NCI-H2081 treated with DMSO at 0.1 percent for 48 hours (cell line): ENCODE measurements around the gene PLPP7.
"Not testable (repeated sequence)": the region's sequence is repeated elsewhere in the genome, so short reads cannot be mapped to it uniquely, and the experiment has no call there.

Experiments used
- DNase-seq: peaks from one replicate; lab custom pipeline; 2025; lab: John Stamatoyannopoulos, UW

PLPP7 gene

DNA sequence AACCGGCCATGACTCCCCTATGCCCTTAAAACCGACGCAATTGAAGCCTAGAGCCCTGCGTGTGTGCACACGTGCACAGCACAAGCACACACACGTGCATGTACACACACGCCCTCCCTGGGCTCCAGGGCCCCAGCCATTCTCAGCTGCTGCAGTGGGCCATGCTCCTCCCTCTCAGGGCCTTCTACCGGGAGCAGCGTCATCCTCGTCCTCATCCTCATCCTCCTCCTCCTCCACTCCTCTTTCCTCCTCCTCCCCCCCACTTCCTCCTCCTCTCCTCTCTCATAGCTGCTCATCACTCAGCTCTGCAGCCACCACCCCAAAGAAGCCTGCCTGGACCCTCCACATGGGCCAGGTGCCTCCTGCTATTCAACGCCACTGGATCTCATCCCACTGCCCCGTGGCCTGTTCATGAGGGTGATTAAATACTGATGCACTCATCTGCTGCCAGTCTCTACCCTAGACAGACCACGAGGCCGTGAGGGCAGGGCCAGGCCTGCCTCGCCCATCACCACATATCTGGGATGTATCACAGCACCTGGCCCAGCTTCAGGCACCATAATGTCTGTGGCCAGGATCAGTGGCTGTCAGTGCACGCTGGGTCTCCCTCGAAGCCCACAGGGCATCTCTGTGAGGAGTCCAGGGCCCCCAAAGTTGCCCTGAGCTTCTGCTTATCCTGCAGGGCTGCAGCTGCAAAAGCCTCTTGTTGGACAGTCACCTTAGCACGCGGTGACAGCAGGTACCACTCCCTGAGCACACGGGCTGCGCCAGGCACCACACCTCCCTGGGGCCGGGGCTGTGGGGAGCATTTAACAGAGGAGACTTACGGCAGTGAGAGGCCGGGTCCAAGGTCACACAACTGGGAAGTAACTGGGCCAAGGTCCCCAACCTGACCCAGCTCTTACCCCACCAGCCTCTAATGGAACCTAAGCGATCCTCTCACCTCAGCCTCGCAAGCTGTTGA lies 23.0 kb upstream of the PLPP7 start:
- no peak for DNase-seq

DNA sequence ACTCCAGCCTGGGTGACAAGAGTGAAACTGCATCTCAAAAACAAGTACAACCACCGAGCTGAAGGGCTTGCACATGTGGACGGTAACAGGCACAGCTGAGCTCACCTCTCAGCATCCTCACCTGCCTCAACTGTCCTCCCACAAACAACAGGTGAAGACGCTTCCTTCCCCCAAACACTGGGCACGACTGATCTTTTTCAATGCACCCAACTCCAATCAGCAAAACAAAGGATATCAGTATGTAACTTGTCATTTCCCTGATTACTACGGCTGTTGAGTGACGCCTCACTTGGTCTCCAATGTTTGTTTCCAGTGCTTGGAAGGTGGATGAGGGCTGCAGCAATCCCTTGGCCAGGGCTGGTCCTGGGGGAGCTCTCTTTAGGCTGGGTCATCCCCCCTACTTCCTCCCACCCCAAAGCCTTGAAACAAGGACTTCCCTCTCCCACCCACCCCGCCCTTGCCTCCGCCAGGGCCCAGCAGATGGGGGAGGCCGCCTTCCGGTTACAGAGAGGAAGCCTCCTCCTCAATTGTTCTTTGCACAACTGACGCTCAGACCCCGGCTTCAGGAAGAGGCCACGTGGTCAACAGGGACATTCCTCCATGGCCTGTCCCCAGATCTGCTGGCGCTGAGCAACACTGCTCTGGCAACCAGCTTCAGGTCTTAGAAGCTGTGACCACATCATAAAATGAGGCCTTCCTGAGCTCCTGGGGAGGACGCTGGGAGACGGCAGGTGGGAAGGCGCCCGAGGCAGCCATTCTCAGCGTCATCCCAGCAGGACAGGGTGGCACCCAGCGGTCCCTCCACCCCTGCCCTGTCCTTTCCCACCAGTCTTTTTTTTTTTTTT lies 19.1 kb upstream of the PLPP7 start:
- no peak for DNase-seq

DNA sequence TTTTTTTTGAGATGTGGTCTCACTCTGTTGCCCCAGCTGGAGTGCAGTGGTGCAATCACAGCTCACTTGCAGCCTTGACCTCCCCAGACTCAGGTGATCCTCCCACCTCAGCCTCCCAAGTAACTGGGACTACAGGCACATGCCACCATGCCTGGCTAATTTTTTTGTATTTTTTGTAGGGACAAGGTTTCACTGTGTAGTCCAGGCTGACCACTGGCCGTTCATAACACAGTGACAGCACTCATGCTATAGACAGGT lies 18.6 kb upstream of the PLPP7 start:
- not testable (repeated sequence) for DNase-seq

DNA sequence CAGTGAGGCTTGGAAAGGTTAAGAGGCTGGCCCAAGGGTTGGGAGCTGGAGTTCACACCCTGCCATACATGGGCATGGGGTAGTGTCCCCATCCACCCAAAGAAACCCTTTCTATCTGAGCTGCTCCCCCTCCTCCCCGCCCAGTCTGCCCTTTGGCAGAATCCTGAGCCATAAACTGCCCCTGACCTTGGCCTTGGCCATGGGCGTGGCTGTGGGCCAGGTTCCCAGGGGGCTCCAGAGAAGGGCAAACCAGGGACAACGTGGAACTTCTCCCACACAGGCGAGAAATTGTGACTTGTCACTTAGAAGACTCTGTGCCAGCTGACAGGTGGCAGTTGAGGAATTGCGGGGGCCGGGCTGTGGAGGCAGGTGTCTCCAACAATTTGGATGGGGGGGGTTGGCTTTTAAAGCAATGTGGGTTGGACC lies 18.0 kb upstream of the PLPP7 start:
- no peak for DNase-seq

DNA sequence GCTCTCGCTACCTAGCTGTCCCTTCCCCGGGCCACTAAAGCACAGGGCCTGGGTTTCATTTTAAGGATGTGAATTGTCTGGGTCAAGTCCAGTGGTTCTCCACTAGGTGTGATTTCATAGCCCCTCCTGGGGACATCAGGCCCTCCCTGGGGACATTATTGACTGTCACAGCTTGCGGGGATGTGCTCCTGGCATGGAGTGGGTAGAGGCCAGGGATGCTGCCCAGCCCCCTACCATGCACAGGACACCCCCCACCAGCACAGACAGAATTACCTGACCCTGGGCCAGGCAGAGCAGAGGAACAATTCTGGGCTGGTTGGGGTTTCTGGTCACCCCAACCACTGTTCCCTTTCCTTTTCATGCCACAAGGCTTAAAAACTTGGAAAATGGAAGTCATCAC lies 17.3 kb upstream of the PLPP7 start:
- DNase-seq = no peak

DNA sequence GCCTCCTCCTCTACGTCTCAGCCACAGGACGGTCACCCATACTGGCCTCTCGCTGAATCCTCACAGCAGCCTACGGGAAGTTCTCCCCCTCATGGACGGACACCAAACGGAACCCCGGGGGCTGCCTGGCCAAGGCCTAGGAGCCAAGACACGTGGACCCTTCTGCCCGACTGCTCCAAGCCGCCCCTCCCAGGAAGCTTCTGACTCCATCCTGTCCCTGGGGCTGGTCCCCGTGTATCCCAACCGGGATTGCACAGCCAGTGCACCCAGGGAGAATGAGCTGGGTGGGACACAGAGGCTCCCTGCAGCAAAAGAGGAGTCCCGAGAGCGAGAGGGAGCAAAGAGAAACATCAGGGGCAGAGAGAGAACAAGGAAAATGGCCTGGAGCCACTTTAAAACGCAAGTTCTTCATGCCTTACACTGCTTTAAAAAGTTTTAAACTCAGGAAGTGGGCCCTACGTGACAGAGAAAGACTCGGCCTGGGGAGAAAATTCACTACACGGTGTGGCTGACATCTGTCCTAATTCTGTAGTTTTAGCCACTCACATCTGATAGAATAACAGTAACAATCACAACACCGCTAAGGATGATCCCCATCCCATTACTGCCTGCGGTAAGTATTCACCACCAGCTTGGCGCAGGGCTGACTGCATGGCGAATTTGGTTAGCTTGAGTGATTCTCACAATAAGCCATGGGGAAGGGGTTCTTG lies 16.2 kb upstream of the PLPP7 start:
- DNase-seq = no peak

DNA sequence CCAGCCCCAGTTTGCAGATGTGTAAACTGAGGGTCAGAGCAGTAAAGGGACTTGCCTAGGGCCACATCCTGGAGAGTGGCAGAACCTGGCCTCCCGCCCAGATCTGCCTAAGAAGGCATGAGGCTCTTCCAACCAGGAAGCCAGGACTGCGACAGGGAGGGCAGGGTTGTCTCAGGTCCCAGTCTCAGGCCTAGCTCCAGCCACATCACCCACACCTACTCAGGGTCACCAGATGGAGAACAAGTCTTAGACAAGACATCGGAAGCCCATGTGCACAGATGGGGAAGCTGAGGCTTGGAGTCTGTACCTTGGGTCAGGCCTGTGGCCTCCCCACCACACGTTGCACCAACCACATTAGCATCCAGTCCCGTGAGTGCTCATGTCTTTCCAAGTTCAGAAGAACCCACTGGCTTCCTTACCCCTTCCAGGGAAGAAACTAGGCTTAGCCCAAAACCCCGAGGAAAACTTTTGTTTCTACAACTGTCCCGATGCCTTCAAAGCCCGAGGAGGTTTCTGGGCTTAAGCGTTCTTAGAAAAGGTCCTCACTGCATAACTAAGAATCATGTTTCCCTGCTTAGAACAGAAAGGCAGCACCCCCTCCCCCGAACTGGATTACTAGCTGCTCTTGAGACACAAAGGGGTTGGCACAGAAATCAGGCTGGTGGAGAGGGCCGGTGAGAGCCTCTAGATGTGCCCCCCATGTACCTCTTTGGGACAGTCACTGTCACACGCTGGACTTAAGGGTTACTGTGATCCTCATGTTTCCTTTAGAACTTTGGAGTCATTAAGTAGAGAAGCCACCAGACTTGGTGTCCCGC lies 15.5 kb upstream of the PLPP7 start:
- no peak for DNase-seq

DNA sequence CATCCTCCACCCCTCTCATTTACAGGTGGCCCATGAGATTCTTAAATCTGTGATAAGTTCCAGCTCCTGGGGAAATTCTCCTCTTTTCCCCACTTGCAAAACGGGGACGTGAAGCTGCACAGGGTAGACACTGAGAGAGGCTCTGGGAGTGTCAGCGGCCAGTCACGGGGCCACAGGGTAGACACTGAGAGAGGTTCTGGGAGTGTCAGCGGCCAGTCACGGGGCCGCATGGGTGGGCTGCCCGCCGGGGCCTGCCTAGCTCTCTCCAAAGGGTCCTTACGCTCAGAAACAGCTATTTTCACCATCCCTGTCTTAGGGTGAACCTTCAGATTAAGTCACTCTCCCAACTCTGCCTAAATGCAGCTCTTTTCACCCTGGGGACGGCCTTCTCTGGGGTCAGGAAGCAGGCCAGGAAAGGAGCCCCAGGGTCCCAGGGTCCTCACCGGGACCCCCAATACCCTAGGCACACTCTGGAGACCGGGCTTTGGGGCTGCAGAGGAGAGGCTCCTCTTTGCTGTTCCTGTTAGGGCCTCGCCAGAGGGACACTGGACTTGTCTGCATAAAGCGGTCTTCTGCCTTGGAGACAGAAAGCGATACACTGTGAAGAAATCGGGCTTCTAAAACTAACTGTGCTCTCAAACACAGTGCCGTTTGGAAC lies 14.7 kb upstream of the PLPP7 start:
- DNase-seq = no peak

DNA sequence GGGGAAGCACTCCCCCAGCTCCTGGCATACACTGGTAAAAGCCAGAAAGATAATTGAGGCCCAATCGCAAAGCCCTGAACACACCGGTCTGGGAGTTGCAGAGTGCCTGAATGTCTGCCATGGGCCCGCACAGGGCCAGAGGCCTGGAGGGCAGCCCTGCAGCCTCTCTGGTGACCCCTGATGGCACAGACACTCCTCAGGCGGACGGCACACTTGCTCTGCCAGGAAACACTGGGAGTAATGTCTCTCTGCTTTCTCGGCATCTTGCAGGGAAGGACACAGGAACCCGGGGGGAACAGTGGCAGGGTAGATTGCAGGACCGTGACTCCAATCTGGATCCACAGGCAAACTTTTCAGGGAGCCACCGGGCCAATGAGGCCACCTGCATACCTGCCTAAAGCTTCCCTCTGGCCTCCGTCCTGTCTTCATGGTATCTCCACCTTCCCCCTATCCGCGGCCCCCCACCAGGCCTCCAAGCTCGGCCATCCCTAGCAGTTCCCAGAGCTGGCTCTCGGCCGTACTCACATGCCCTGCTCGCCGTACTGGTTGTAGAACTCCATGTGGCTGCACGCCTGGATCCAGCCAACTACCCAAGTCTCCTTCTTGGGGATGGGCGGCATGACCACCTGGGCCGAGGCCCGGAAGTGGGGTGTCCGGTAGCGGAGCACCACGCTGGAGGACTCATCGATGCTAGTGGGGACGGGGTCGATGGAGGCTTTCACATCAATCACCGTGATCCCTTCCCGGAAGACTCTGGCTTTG lies 14.0 kb upstream of the PLPP7 start:
- DNase-seq = no peak

DNA sequence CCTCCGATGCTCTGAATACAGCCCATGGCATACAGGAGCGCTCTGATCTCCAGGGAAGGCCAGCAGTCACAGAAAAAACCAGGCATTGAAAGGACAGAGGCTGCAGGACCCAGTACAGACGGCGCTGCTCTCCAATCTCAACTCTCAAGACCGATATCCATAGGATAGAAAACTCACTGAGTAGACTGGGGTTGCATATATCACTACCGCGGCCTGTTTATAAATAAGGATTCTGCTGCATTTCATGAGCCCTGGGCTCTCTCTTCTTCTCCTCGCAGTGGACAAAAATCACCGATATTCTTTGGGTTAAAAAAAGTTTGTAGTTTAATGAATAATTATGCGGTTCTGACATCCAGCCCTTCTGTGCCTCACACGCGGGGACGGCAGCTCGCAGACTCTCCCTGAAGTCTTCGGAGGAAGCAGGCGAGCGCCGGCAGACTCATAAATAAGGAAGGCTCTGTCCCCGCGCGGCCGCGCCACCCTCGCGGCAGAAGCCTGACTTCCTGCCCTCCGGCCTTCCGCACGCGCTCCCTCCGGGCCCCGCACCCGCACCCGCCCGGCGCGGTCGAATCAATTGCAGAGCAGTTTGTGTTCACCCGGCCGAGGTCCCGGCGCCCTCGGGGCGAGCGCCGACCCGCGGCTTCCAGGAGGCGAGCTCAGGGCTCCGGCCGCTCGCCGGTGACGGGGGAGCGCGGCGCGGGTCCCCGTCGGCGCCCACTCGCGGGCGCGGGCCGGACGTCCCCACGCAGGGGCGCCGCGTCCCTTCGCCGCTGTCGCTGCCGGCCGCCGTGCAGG lies 13.2 kb upstream of the PLPP7 start, which contains the start of gene FAM78A:
Gene FAM78A (minus strand): TSS at position 417 of the 795 bp plus-strand sequence. CDS start 331 bp downstream, at position 86.
- DNase-seq = no peak

DNA sequence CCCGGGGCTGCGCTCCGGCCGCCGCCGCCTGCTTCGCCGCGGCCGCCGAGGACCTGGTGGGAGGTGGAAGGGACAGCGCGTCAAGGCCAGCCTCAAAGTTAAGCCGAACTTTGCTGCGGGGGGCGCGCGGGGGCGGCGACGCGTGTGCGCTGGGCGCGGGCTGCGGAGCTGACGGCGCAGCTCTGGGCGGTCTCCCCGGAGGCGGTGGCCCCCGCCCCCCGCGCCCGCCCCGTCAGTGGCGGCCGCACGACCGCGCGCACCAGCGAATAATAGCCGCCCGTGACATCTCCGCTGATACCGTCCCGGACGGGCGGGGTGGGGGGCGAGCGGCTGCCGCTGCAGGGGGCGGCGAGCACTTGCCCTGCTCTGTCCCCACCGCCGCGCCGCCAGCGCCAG lies 12.6 kb upstream of the PLPP7 start:
- DNase-seq = no peak

DNA sequence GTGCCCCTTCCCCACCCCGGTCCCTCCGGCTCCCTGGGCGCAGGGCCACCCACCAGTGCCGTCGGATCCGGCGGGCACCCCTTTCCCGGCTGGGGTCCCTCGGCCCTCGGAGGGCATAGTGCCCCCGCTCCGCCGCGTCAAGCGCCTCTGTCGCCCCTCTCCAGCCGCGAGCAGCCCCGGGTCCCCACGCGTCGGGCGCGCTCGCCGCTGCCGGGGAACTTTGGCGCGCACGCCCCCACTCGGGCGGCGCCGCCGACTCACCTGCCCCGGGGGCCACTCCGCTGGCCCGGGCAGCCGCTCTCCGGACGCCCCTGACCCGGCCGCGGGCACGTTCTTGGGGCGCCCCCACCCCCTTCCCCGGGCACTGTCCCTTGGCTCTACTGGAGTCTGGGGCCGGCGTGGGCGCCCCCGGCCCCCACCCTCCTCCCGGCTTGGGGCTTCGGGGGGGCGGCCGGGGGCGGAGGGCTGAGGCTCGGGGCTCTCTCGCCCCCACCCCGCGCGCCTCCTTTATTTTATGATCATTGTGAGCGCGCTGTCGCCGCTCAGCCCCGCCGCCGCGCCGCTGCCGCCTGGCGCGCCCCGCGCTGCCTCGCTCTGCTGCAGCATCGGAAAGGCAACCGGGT lies 12.1 kb upstream of the PLPP7 start:
- DNase-seq = no peak

DNA sequence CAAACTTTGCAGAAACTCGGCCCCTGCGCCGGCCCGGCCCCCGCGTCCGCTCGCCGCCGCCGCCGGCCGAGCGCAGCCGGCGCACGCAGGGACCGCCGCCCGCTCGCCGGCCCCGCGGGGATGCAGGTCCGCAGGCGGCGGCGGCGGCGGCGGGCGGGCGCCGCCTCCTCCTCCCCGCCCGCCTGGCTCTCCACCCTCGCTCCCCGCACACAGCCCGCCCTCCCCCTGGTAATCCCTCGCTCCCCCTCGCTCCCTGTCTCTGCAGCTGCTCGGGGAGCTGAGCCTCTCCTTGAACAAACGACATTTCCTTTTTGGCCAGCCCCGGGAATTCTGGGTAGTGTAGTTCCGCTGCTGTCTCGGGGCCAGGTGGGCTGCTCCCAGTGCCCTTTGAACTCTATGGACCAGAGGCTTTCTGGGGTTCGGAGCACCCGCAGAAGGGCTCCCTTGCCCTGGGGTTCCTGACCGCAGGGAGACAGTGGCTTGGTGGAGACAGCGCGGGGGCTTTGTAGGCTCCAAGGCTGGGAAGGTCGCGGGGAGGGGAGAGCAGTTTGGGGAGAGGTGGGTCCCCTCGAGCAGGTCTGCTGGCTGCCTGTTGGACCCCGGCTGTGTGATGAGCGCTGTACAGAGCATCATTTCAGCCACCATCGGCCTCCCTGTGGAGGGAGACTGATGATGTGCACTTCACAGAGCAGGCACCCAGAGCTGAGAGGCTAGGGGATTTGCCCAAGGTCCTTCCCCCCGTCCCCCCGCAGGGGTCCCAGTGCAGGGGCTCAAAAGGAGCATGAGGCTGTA lies 11.4 kb upstream of the PLPP7 start:
- DNase-seq = peak; percentile 13

DNA sequence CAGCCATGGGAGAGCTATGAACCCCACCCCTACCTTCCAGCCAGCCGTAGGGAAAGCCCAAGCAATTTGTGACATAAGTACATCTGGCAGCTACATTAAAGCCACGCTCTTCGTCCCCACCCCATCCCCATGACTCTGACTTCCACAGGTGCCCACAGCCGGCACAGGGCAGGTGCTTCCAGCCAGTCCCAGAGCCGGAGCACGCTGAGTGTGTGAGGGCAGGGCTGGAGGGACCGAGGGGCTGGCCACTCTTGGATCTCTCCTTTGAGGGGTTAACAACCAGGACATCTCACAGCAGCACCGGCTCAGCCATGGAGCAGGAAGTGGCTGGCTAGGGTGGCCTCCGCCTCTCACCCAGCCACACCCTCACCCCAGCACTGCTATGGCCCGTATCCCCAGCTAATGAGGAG lies 10.8 kb upstream of the PLPP7 start:
- no peak for DNase-seq

DNA sequence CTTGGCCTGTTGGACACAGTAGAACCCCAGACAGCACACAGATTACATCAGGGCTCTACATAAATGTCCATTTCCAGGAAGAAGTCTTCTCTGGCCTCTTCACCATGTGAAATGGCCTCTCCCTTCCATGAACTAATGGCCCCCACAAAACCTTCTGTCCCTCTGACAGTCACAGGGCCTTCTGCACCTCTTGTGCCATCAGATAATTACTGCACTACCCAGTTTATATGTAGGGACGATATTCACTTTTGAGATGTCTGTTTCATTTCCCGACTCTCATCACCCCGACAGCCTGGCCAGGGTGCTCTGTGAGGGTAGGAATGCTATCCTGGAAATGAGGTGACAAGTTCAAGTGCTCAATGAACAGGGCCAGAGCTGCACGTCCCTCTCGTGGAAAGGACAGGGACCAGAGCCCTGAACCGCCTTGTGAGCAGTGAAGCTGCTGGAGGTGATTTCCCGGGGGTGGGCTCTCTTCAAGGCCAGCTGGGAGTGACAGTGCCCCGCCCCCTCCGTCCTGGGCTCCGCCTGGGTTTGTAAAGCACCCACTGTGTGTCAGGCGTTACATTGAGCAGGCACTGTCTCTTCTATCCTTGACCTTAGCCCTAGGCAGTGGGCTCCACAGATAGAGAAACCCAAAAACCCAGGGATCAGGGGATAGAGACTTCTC lies 10.2 kb upstream of the PLPP7 start:
- DNase-seq = no peak

DNA sequence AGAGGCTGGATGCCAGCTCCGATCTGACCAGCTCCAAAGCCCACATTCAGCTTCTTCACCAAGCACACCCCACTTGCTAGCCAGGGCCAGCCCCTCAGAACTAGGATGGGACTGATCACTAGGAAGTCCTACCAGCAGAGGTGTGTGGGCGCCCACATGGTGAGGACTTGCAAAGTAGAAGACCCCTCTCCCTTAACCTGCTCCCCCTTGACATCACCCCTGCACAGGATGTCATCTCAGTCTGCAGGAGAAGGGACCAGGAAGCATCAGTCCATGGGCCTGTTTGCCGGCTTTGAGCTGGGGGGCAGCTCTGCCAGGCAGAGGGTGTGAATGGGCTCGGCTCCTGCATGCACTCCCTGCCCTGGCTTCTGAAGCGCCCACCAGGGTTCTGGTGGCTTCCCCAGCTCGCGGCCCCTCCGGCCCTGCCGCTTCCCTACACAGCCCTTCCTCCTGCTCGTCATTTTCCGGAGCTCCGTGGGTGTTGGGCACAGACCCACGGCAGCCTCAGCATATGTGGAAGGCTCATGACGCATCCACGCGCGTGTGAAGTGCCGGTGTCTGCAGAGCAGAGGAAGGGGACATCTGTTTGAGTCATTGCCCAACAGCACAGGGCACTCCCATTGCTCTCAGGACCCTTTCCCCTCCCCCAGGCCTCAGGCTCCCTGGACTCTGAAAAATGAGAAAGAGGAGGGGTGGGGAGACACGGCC lies 9.5 kb upstream of the PLPP7 start:
- DNase-seq = no peak

DNA sequence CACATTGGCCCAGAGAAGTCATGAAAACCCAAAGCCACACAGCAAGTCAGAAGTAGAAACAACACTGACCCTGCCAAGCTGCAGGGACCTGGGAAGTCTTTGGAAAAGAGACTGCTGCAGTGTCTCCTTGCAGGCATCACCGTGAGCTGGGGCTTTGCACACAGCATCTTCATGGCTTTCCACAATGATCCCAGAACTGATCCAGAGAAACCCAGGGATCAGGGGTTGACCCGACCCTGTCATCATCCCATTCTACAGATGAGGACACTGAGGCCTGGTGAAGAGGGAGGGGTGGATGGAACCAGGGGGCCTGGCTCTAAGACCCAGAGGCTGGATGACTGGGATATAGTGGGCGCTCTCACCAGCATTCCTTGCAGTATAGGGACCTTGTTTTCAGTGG lies 8.9 kb upstream of the PLPP7 start:
- no peak for DNase-seq
